A673 (cell line): Measurements from ENCODE around the gene TPK1. TPM values are rescaled to one million over a fixed set of nuclear protein-coding genes. Genes with fewer than 3 reads are reported as not detected.

ENCODE experiments used
- BruUV-seq: library from RNA; stranded (reverse); fragments of 400-500 nt; replicated peaks from 2 replicates; lab custom pipeline; 2021; lab: Mats Ljungman, UMichigan
- CTCF ChIA-PET: fragments of 300-600 bp; sonication (Branson Sonifier 250); formaldehyde crosslinking; loops from one replicate; lab custom pipeline; 2022; ENCODE audit warnings: antibody characterized with exemption; lab: Charles Lee
- POLR2A ChIA-PET: fragments of 300-600 bp; sonication (Branson Sonifier 250); formaldehyde crosslinking; loops from one replicate; lab custom pipeline; 2022; ENCODE audit warnings: antibody characterized with exemption; ENCODE audit not compliant: low non-redundant PET; lab: Charles Lee
- DNase-seq: peaks from one replicate; pipeline ENCODE4 v3.0.0-alpha.2; 2015; ENCODE audit warnings: low spot score
- H3K27ac ChIP-seq: fragments of 200-600 bp; sonication (generic); 2 replicates; pipeline ENCODE4 v1.5.1; 2016; ENCODE audit warnings: mixed run types, low read depth, mild to moderate bottlenecking, mixed read lengths, antibody characterized with exemption, low read length; ENCODE audit not compliant: poor library complexity, severe bottlenecking
- H3K27me3 ChIP-seq: fragments of 200-600 bp; sonication (generic); replicated peaks from 2 replicates; pipeline ENCODE4 v1.6.1; 2017; ENCODE audit warnings: mixed run types, low read depth, mild to moderate bottlenecking, mixed read lengths, antibody characterized with exemption, low read length; ENCODE audit not compliant: insufficient read depth, poor library complexity
- H3K36me3 ChIP-seq: fragments of 200-600 bp; sonication (generic); 2 replicates; pipeline ENCODE4 v1.6.1; 2016; ENCODE audit warnings: mixed run types, mild to moderate bottlenecking, mixed read lengths, antibody characterized with exemption, low read length; ENCODE audit not compliant: insufficient read depth, poor library complexity, severe bottlenecking
- H3K4me1 ChIP-seq: fragments of 200-600 bp; sonication (generic); 2 replicates; pipeline ENCODE4 v1.6.1; 2017; ENCODE audit warnings: mixed run types, mild to moderate bottlenecking, mixed read lengths, antibody characterized with exemption, low read length; ENCODE audit not compliant: insufficient read depth, poor library complexity, severe bottlenecking
- H3K4me3 ChIP-seq: fragments of 200-600 bp; sonication (generic); 2 replicates; pipeline ENCODE4 v1.5.1; 2016; ENCODE audit warnings: low read depth, mixed run types, mild to moderate bottlenecking, mixed read lengths, low read length; ENCODE audit not compliant: poor library complexity, severe bottlenecking
- H3K9me3 ChIP-seq: fragments of 200-600 bp; sonication (generic); 2 replicates; pipeline ENCODE4 v1.6.1; 2016; ENCODE audit warnings: mixed run types, low read depth, mild to moderate bottlenecking, mixed read lengths, antibody characterized with exemption, low read length; ENCODE audit not compliant: poor library complexity, severe bottlenecking
- EZH2 ChIP-seq: fragments of 200-600 bp; sonication (generic); IDR thresholded peaks from 2 replicates; pipeline ENCODE4 v1.6.1; 2017; ENCODE audit warnings: borderline replicate concordance, low read depth, mild to moderate bottlenecking, mixed read lengths, antibody characterized with exemption, low read length; ENCODE audit not compliant: poor library complexity, severe bottlenecking
- intact Hi-C: fragments of 100-400 bp; cut with micrococcal nuclease; formaldehyde crosslinking; loops from one replicate; pipeline ENCODE4 v1.10.0; 2022; ENCODE audit not compliant: unreplicated experiment
- total RNA-seq: library from RNA; stranded (reverse); gene quantifications from 2 replicates; pipeline ENCODE4 v1.2.3, GENCODE V29; 2021
- TF ChIP-seq, protein P1 (sequence below): fragments of 300-800, 200-600 bp; sonication (generic); conservative IDR thresholded peaks from 2 replicates; pipeline ENCODE4 v1.5.1; 2017; ENCODE audit warnings: low read depth, mild to moderate bottlenecking, antibody characterized with exemption, low read length, moderate library complexity, mixed read lengths

Gene TPK1
- total RNA-seq, 1 experiment from 2014 or later, result 3.5 TPM

DNA sequence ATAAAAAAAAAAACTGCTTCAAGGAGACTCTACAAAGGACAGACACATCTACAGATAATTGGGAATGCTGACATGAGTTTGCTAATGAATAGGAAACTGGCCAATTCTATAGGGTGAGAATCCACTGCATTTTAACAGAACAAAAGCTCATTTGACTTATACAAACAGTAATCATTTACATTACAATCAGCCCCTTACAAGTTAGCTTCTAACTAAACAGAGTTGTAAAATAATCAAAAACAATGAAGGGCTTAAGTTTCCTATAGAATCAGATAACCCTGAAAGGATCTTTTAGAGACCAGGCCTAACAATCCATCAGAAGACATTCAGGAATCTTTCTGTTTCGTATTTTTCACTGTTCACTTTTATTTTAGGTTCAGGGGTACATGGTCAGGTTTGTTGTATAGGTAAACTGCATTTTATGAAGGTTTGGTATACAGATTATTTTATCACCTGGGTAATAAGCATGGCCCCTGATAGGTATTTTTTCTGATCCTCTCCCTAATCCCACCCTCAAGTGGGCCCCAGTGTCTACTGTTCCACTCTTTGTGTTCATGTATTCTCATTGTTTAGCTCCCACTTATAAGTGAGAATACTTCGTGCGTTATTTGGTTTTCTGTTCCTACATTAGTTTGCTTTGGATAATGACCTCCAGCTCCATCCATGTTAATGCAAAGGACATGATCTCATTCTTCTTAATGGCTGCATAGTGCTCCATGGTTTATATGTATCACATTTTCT is 301.0 kb downstream of the TPK1 start:
- CTCF ChIA-PET, result no interaction called here
- BruUV-seq, result no TSS peak
- intact Hi-C loops, result no loop called here
- POLR2A ChIA-PET, result no interaction called here
- Histone ChIP-seq H3K27ac (no peak overlapping the region), H3K4me1 (no peaks in the 10 kb centered on the region), H3K9me3 (no peaks in the 10 kb centered on the region), H3K27me3 (no peaks in the 10 kb centered on the region), H3K36me3 (no peaks in the 10 kb centered on the region), H3K4me3 (no peak overlapping the region)
- DNase-seq, result no peak
- TF ChIP-seq, protein P1, sequence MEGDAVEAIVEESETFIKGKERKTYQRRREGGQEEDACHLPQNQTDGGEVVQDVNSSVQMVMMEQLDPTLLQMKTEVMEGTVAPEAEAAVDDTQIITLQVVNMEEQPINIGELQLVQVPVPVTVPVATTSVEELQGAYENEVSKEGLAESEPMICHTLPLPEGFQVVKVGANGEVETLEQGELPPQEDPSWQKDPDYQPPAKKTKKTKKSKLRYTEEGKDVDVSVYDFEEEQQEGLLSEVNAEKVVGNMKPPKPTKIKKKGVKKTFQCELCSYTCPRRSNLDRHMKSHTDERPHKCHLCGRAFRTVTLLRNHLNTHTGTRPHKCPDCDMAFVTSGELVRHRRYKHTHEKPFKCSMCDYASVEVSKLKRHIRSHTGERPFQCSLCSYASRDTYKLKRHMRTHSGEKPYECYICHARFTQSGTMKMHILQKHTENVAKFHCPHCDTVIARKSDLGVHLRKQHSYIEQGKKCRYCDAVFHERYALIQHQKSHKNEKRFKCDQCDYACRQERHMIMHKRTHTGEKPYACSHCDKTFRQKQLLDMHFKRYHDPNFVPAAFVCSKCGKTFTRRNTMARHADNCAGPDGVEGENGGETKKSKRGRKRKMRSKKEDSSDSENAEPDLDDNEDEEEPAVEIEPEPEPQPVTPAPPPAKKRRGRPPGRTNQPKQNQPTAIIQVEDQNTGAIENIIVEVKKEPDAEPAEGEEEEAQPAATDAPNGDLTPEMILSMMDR, result no peak
- no peak for TF ChIP-seq EZH2

DNA sequence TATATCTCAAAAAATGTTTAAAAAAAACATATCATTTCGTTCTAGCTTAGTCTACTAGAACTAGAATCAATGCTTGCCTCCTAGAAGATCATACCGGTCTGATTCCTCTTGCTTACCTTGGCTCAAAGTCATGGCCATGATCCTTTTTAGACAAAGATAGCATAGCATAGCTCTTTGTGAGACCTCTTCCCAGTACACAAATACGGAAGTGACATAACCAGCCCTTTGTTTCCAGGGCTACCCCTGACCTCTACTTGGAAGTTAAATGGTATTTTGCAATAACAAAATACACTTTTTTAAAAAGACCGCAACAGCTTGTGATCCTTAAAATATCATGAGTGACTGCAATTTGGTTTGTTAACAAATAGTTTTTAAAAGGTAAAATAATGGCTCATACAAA is 301.7 kb downstream of the TPK1 start:
- POLR2A ChIA-PET, result no interaction called here
- Histone ChIP-seq H3K4me1 (no peaks in the 10 kb centered on the region), H3K4me3 (no peak overlapping the region), H3K36me3 (no peaks in the 10 kb centered on the region), H3K9me3 (no peaks in the 10 kb centered on the region), H3K27ac (no peak overlapping the region), H3K27me3 (no peaks in the 10 kb centered on the region)
- no TSS peak for BruUV-seq
- TF ChIP-seq, protein P1, result no peak
- no peak for TF ChIP-seq EZH2
- DNase-seq, result no peak
- intact Hi-C loops, result no loop called here
- CTCF ChIA-PET, result no interaction called here

DNA sequence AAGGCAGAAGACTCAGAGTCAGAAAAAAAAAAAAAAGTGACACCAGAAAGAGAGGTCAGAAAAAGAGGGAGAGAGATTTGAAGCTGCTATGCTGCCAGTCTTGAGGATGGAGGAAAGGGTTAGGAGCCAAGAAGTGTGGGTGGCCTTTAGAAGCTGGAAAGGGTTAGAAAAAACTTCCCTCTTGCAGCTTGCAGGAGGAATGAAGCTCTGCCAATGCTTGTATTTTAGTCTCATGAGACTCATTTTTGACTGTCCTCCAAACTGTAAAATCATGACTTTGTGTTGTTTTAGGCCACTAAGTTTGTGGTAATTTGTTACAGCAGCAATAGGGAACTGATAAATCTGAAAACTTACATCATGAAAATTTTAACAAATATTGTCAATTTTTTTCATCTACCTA is 304.7 kb downstream of the TPK1 start:
- no peak for TF ChIP-seq EZH2
- TF ChIP-seq, protein P1, result no peak
- Histone ChIP-seq H3K36me3 (no peaks in the 10 kb centered on the region), H3K4me1 (no peaks in the 10 kb centered on the region), H3K4me3 (no peak overlapping the region), H3K27me3 (no peaks in the 10 kb centered on the region), H3K9me3 (no peaks in the 10 kb centered on the region), H3K27ac (no peak overlapping the region)
- DNase-seq, result no peak
- intact Hi-C loops, result no loop called here
- CTCF ChIA-PET, result no interaction called here
- no TSS peak for BruUV-seq
- POLR2A ChIA-PET, result no interaction called here
